HUES64 (cell line): Measurements from ENCODE around the gene PGAP3.
A peak's percentile ranks its signal among the peaks of the same experiment; 100 is the strongest.

Source experiments
- H3K27ac ChIP-seq: 2 replicates; pipeline ENCODE4 v1.7.0; 2013; ENCODE audit warnings: low read depth, low read length, inconsistent platforms
- H3K27me3 ChIP-seq: 2 replicates; pipeline ENCODE4 v1.6.1; 2013; ENCODE audit warnings: mild to moderate bottlenecking, low read length; ENCODE audit not compliant: insufficient read depth
- H3K36me3 ChIP-seq: 2 replicates; pipeline ENCODE4 v1.6.1; 2013; ENCODE audit warnings: mild to moderate bottlenecking, low read length; ENCODE audit not compliant: insufficient read depth
- H3K4me1 ChIP-seq: 2 replicates; pipeline ENCODE4 v1.6.1; 2013; ENCODE audit warnings: mild to moderate bottlenecking, low read length, moderate library complexity; ENCODE audit not compliant: insufficient read depth
- H3K4me3 ChIP-seq: 2 replicates; pipeline ENCODE4 v1.5.1; 2013; ENCODE audit warnings: mild to moderate bottlenecking, low read length, moderate library complexity
- H3K9ac ChIP-seq: 2 replicates; pipeline ENCODE4 v1.6.1; 2013; ENCODE audit warnings: mild to moderate bottlenecking, low read depth, low read length
- H3K9me3 ChIP-seq: 2 replicates; pipeline ENCODE4 v1.6.1; 2013; ENCODE audit warnings: low read depth, low read length; ENCODE audit not compliant: insufficient read depth
- WGBS: fragments of 150-250, 120-280 bp; methylation state at CpG from one replicate; pipeline ENCODE4 v1.1.7; 2013; ENCODE audit warnings: missing lambda C conversion rate; 5-methylcytosine and 5-hydroxymethylcytosine counted together

The PGAP3 gene

DNA sequence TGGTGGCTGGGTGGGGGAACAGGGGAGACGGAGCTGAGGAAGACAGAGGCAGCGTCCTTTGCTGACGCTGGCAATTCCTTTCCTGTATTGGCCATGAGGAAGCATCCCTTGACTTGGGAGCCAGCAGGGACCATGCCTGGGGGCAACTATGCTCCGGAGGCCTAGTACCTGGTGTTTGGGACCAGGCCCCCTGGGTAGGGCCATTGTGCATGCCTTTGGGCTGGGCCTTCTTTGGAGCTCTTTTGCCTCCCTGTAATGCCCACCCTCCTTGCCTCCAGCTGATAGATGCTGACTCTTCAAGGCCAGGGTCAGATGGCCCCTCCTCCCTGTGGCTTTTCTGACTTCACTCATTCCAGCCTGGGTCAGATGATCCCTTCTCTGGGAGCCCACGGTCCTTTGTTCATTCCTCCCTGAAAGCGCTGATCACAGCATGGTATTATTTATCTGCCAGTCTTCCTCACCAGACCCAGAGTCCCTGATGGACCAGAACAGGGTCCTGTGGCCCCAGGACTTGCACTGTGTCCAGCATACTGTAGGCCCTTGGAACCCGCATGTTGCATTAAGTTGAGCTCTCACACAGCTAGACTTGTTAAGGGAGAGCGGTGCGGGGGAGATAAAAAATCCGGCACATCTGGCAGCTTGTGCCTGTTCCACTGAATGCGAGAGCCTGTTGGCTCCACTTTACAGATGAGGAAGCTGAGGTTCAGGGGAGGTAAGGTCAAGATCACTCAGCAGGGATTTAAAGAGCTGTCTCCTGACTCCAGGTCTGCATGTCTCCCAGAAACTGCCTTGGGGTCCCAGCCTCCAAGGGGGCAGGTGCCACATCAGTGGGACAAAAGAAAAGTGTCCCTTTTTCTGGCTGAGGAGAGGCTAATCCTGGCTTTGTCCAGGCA lies 48.0 kb downstream of the PGAP3 start:
- Histone ChIP-seq H3K4me1 (peaks cover 41% of the 10 kb centered on the region), H3K4me3 (no peak overlapping the region), H3K9ac (no peak overlapping the region), H3K9me3 (no peaks in the 10 kb centered on the region), H3K27ac (no peak overlapping the region; the same call in 1 of the 2 replicates), H3K27me3 (no peaks in the 10 kb centered on the region), H3K36me3 (no peaks in the 10 kb centered on the region)
- 72% methylated on average over 11 of the region's 11 CpGs for WGBS

- H3K27me3 ChIP-seq: no peaks in the 10 kb centered on the region
- H3K4me3 ChIP-seq: no peak overlapping the region
- 89% methylated on average over 2 of the region's 2 CpGs for WGBS
- H3K36me3 ChIP-seq: no peaks in the 10 kb centered on the region
- no peak overlapping the region for H3K27ac ChIP-seq
- H3K4me1 ChIP-seq: peaks cover 37% of the 10 kb centered on the region
- H3K9me3 ChIP-seq: no peaks in the 10 kb centered on the region
- no peak overlapping the region for H3K9ac ChIP-seq
These were observed 48.8 kb downstream of the PGAP3 start for GRCh38 chr17:39639043-39639442.

- peak overlapping the region; percentile 85 for H3K4me3 ChIP-seq
- H3K27me3 ChIP-seq: no peaks in the 10 kb centered on the region
- H3K36me3 ChIP-seq: no peaks in the 10 kb centered on the region
- no peaks in the 10 kb centered on the region for H3K9me3 ChIP-seq
- H3K27ac ChIP-seq: no peak overlapping the region
- no peak overlapping the region for H3K9ac ChIP-seq
- H3K4me1 ChIP-seq: peaks cover 33% of the 10 kb centered on the region
- WGBS: 94% methylated on average over 7 of the region's 7 CpGs
These were observed 49.5 kb downstream of the PGAP3 start for GRCh38 chr17:39638317-39638716.

DNA sequence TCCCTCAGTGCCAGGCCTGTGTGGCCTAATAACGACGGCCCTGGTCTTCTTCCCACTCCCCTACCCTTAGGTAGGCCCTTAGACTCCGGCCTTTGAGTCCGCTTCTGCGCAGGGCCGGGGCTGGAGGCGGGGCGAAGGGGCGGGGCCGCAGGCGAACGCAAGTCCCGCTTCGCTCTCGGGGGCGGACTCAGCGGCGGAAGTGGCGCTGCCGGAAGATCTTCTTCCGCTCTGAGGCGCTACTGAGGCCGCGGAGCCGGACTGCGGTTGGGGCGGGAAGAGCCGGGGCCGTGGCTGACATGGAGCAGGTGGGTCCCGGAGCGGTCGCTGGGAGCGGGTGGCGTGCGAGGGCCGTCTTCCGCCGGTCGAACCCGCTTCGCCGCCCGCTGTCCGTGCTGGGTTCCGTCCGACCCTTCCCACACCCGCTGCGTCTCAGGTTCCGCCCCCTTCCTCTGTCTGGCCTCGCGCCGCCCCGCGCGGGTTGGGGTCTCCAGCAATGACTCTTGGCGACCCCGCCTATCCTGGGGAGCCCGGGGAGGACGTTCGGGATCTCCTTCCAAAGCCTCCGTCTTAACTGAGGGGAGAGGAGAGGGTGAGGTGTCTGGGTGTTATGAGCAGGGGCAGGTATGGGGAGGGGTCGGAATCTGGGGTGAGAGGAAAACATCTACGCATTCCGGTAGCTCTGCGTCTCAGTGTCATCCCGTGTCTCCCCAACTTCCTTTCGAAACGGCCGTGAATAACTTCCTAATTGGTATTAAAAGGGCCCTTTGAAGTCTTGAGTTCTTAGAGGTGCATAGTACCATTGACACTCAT lies 50.7 kb downstream of the PGAP3 start, which contains the start of gene STARD3:
STARD3 (plus strand) TSS at position 218 of the 810 bp plus-strand sequence. CDS start 16,388 bp downstream, outside the sequence.
- H3K4me3 ChIP-seq: peak within 1 kb of the TSS; percentile 85
- WGBS: under 1% methylated on average over 68 of the region's 69 CpGs
- H3K36me3 ChIP-seq: no peaks in the 10 kb centered on the region
- H3K9me3 ChIP-seq: no peaks in the 10 kb centered on the region
- peak within 1 kb of the TSS; percentile 67 for H3K27ac ChIP-seq
- peak within 1 kb of the TSS; percentile 83 for H3K9ac ChIP-seq
- H3K4me1 ChIP-seq: peaks cover 33% of the 10 kb centered on the region
- H3K27me3 ChIP-seq: no peaks in the 10 kb centered on the region

GRCh38 chr17:39636587-39636926 lies 51.3 kb downstream of the PGAP3 start:
- Histone ChIP-seq H3K27me3 (no peaks in the 10 kb centered on the region), H3K4me3 (peak overlapping the region; percentile 85), H3K36me3 (no peaks in the 10 kb centered on the region), H3K4me1 (peaks cover 38% of the 10 kb centered on the region), H3K27ac (peak overlapping the region; percentile 67), H3K9me3 (no peaks in the 10 kb centered on the region), H3K9ac (peak overlapping the region; percentile 50; the same call in 1 of the 2 replicates)
- 35% methylated on average over 6 of the region's 6 CpGs for WGBS

DNA sequence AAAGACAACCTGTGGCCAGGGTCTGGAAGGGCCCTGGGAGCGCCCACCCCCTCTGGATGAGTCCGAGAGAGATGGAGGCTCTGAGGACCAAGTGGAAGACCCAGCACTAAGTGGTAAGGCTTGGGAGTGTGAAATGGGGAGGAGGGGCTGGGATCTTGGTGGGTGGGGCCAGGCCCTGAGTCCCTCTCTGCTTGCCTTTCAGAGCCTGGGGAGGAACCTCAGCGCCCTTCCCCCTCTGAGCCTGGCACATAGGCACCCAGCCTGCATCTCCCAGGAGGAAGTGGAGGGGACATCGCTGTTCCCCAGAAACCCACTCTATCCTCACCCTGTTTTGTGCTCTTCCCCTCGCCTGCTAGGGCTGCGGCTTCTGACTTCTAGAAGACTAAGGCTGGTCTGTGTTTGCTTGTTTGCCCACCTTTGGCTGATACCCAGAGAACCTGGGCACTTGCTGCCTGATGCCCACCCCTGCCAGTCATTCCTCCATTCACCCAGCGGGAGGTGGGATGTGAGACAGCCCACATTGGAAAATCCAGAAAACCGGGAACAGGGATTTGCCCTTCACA lies 52.2 kb downstream of the PGAP3 start:
- 74% methylated on average over 8 of the region's 8 CpGs for WGBS
- peaks cover 45% of the 10 kb centered on the region for H3K4me1 ChIP-seq

GRCh38 chr17:39634384-39634871 lies 53.4 kb downstream of the PGAP3 start:
- H3K4me3 ChIP-seq: no peak overlapping the region
- H3K27me3 ChIP-seq: peaks cover 4% of the 10 kb centered on the region; the same call in 1 of the 2 replicates
- no peaks in the 10 kb centered on the region for H3K36me3 ChIP-seq
- WGBS: 83% methylated on average over 1 of the region's 2 CpGs
- no peak overlapping the region for H3K27ac ChIP-seq
- H3K4me1 ChIP-seq: peaks cover 39% of the 10 kb centered on the region
- no peak overlapping the region for H3K9ac ChIP-seq
- no peaks in the 10 kb centered on the region for H3K9me3 ChIP-seq

More for the DNA sequence above, 52.2 kb downstream of the PGAP3 start:
- Histone ChIP-seq H3K9ac (no peak overlapping the region), H3K9me3 (no peaks in the 10 kb centered on the region), H3K4me3 (no peak overlapping the region), H3K27ac (no peak overlapping the region), H3K27me3 (no peaks in the 10 kb centered on the region), H3K36me3 (no peaks in the 10 kb centered on the region)

- WGBS: 90% methylated on average over 8 of the region's 8 CpGs
- Histone ChIP-seq H3K4me1 (peaks cover 42% of the 10 kb centered on the region), H3K36me3 (no peaks in the 10 kb centered on the region)
These were observed 54.2 kb downstream of the PGAP3 start for GRCh38 chr17:39633570-39634183.

GRCh38 chr17:39632153-39632941 lies 55.5 kb downstream of the PGAP3 start:
- Histone ChIP-seq H3K4me3 (no peak overlapping the region), H3K27ac (no peak overlapping the region), H3K9me3 (no peaks in the 10 kb centered on the region), H3K27me3 (peaks cover 22% of the 10 kb centered on the region), H3K9ac (no peak overlapping the region), H3K4me1 (peaks cover 45% of the 10 kb centered on the region), H3K36me3 (no peaks in the 10 kb centered on the region)
- 71% methylated on average over 13 of the region's 13 CpGs for WGBS

More at GRCh38 chr17:39633570-39634183, 54.2 kb downstream of the PGAP3 start:
- H3K9me3 ChIP-seq: no peaks in the 10 kb centered on the region
- no peak overlapping the region for H3K9ac ChIP-seq
- H3K4me3 ChIP-seq: no peak overlapping the region
- peaks cover 8% of the 10 kb centered on the region; the same call in 1 of the 2 replicates for H3K27me3 ChIP-seq
- H3K27ac ChIP-seq: no peak overlapping the region

- Histone ChIP-seq H3K36me3 (no peaks in the 10 kb centered on the region), H3K9me3 (no peaks in the 10 kb centered on the region), H3K9ac (0 out of 2 replicates have a peak overlapping the region, but pooled peaks have one; percentile 15), H3K27me3 (peaks cover 31% of the 10 kb centered on the region), H3K27ac (no peak overlapping the region), H3K4me1 (peaks cover 41% of the 10 kb centered on the region), H3K4me3 (peak overlapping the region; percentile 13; the same call in 1 of the 2 replicates)
- 8% methylated on average over 5 of the region's 6 CpGs for WGBS
These were observed 56.5 kb downstream of the PGAP3 start for GRCh38 chr17:39631403-39631802.
